NCI-H1092 treated with DMSO at 0.1 percent for 48 hours (cell line): ENCODE measurements around the gene PPARG.
"Not testable (repeated sequence)": the region's sequence is repeated elsewhere in the genome, so short reads cannot be mapped to it uniquely, and the experiment has no call there.

Experiments used
- DNase-seq: peaks from one replicate; lab custom pipeline; 2025; lab: John Stamatoyannopoulos, UW

Gene PPARG

DNA sequence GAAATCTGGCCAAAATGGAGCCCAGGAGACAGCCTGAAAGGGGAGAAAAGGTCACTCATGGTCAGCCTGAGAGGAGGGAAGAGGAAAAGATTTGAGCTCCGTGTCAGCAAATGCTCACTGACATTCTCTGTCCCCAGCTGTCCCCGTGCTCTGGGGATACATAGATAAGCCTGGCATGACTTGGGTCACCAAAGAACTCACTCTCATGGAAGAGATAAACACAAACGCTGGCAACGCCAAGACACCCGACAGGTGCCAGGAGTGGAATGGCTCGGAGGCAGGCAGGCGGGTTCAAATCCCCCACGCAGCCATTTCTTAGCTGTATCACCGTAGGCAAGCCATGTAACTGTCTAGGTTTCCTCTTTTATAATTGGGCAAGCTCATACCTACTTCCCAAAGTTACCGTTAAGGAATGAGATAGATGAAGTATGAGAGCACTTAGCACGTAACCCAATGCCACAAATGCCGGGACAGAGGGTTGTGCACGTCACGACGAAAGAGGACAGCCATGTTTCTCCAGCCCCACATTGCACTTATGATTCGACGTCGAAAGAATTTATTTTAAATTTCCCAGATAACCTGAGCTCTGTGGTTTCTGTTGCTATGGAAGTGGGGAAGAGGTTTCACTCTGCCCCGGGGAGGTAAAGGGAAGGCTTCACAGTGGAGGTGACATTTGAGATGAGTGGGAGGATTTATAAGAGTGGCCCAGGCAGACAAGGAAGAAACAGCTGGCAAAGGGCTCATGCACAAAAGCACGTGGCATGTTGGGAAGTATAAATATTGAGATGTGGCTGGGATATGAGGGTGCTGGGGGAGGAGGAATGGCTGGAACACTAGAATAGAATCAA lies 154.0 kb downstream of the PPARG start:
- no peak for DNase-seq

DNA sequence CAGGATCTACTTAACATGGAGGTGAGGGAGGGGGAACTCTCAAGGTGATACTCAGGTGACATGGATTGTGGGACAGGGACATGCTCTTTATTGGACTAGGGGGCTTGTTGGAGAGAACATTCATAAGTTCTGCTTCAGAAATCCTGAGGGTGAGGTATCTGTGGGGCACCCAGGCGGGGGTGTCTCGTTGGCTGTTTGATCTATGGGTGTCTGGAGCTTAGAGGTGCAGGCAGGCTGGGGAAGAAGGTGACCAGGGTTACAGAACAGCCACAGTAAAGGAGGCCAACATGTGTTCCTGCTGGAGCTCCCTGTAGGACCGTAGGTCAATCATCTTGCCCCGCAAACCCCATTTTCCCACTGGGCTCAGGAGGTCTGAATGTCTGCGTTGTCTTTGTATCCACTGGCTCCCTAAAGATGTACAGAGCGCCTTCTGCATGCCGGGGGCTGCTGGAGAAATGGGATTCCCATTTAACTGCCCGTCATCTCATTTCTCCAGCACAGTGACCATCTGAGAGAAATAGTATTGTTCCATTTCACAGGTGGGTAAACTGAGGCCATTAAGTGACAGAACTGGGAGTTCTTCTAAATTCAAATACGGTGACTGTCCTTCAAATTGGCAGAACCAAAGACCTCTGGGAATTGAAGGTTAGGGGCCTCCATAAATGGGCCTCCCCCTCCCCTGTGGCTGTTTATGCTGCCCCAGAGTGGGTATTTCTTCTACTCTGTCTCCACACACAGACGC lies 155.1 kb downstream of the PPARG start:
- DNase-seq, result no peak

DNA sequence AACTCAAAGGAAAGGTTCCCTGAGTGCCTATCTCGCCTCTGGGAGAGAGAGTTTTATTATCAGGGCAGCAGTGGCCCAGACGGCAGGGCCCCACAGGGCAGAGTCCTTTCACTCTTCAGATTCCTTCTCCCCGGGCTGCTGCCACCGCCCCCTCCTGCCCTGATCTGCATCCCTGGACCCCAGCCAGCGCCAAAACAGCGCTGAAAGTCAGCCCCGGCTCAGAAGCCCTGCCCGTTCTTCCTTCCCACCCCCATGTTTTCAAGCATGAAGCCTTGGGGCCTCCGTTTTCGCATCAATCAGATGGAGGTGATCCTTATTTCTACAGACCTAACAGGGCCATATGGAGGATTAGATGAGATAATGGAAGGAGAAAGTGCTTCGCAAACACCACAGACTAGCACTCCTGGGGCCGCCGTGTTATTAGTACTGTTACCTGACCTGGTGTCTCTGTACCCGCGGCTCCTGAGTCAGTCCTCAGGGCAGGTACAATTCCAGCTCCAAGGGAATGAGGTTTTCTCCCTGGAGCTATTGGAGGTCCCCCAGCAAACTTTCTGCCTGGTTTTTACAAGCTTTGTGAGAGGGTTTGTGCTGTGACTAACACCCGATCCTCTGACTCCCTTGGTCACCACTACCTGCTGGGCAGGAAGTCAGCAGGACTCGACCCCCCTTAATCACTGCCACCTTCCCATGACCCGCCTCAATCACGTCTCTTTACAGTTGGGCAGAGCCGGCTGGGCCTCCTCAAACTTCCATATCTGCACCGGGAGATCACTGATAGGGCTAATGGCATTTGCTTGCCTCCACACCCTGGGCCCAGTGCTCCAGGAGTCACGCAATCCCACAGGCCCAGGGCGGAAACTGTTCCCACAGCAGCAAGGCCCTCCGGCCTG lies 156.0 kb downstream of the PPARG start:
- no peak for DNase-seq

DNA sequence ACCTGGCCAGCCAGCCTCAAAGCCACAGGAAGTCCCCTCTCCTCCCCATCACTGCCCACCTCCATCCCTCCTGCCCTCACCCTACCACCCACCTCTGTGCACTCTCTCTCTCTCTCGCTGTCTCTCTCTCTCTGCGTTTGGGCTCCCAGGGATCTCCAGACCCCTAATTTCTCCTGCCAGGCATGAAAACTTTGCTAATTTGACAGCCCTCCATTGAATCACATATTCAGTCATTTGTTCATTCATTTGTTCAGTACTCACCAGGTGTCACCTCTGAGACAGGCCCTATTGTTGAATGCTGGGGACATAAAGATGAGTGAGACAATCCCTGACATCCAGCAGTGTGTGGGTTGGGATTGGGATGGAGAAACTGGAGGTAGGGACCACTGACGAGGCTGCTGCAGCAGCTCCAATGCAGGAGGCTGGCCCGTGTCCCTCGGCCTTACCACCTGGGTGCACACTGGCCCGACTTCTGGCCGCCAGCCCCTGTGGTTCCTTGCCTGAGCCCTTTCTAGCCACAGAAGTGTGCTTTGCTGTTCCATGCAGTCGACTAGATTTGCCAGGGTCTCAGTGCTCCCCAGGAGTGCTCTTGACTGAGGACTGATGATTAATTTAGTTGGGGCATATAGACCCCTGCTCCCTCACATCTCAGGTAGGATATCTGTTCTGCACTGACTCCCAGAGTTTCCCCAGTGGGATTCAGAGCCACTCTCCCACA lies 156.8 kb downstream of the PPARG start:
- DNase-seq, result no peak

DNA sequence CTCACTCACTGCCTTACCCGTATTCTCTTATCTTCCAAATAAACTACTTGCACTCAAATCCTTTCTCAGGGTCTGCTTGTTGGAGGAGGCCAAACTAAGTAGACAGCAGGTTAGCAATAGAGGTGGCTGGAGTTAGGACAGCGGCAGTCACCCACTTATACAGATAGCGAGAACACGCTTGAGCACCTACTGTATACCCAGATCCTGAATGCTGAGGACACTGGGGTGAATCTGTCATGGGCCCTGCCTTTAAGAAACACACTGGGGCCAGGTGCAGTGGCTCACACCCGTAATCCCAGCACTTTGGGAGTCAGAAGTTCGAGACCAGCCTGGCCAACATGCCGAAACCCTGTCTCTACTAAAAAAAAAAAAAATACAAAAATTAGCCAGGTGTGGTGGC lies 157.4 kb downstream of the PPARG start:
- no peak for DNase-seq

GRCh38 chr3:12447075-12447474 lies 158.2 kb downstream of the PPARG start:
- no peak for DNase-seq

DNA sequence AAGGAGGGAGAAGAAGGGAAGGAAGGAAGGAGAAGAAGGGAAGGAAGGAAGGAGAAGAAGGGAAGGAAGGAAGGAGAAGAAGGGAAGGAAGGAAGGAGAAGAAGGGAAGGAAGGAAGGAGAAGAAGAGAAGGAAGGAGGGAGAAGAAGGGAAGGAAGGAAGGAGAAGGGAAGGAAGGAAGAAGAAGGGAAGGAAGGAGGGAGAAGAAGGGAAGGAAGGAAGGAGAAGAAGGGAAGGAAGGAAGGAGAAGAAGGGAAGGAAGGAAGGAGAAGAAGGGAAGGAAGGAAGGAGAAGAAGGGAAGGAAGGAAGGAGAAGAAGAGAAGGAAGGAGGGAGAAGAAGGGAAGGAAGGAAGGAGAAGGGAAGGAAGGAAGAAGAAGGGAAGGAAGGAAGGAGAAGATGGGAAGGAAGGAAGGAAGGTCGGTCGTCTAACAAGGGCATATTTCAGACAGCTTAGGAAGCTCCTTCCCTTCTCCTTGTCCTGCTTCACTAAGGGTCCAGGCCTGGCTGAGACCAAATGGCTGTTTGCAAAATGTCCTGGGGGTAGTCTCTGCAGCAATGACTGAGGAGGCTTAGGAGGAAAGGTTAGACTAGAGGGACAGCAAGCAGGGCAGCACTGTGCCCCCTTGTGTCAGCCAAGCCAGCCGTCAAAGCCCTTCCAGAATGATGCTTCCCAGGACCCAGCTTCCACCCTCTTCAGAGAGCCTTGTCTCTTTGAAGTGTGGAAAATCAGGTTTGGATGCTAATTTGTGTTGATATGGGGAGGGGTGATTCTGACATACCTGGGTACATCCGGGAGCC lies 159.7 kb downstream of the PPARG start:
- not testable (repeated sequence) for DNase-seq

DNA sequence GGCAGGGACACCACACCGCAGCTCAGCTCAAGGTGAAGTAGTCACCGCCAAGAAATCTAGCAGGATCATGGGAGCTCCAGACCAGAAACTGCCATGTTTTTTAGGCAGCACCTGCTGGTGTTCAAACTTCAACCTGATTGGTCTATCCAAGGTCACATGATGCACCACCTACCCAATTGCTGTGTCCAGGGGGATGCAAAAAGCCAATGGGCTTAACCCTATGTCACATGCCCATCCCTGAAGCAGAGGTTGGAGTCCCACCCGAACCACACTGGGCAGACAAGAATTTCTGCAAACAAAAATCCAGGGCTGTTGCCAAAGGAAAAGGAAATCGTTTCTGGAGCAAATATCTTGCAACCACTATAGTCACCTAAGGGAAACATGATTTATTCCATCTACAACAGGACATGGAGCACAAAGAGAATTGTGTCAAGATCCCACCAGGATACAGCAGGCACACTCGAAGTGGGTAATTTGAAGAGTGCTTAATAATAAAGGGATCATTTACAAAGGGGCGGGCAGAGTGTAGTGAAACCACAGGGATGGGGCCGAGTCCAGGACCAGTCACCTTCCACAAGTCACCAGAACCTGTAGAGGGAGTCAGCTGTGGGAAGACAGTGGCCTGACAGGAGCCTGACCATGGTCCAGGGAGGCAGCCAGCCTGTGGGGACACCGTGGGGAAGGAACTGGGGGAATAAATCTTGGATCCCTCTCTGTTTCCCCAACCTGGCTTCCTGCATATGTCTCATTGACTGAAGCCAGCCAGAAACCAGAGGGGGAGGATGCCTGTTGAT lies 161.2 kb downstream of the PPARG start:
- no peak for DNase-seq

DNA sequence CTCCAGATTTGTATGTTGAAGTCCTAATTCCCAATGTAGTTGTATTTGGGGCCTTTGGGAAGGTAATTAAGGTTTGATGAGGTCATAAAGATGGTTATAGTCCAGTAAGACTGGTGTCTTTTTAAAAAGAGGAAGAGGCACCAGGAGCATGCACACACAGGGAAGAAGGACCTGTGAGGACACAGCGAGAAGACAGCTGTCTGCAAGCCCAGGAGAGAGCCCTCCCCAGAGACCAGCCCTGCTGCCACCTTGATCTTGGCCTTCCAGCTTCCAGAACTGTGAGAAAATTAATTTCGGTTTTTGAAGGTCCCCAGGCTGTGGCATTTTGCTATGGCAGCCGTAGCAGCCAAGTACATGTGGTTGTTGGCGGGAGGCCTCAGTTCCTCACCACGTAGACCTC lies 162.6 kb downstream of the PPARG start:
- no peak for DNase-seq

- DNase-seq, result no peak
Observed at GRCh38 chr3:12451960-12452359, 163.1 kb downstream of the PPARG start.

DNA sequence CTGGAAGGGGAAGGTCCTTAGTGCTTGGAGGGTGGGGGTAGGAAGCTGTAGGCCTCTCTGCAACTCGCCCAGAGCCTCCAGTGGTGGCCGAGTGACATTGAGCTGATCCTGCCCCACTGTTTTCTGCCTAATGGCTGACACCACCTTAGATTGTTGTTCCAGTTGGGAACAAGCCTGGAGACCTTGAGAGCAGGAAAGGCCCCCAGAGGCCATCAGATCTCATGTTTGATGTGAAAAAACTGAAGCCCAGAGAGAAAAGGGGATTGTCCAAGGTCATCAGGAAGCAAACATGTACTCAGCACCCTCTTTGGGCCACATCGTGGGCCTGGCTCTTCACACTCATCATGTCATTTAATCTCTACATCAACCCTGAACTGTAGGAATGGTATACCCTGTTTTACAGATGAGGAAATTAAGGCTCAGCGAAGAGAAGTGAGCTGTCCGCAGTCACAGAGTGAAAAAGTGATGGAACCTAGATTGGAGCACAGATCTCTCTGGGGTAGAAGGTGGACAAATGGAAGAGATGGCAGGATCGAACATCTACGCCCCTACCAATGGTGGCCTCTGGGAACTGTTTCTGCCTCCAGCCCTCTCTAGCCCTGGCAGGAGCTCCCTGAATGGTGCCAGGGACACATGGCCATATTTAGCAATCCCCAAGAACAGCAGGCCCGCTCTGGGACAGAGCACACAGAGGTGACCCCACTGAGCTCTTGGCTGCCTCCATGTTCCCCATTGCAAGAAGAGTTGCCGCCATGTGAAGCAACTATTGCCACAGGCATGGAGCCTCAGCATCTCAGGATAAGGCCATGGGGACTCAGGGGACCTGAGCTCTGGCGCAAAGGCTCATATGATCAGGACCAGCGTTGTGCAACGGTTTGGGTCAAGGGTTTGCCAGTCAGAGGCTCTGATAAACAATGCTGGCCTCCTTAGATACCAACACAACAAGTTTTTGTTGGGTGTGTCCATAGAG lies 163.8 kb downstream of the PPARG start:
- DNase-seq, result no peak

DNA sequence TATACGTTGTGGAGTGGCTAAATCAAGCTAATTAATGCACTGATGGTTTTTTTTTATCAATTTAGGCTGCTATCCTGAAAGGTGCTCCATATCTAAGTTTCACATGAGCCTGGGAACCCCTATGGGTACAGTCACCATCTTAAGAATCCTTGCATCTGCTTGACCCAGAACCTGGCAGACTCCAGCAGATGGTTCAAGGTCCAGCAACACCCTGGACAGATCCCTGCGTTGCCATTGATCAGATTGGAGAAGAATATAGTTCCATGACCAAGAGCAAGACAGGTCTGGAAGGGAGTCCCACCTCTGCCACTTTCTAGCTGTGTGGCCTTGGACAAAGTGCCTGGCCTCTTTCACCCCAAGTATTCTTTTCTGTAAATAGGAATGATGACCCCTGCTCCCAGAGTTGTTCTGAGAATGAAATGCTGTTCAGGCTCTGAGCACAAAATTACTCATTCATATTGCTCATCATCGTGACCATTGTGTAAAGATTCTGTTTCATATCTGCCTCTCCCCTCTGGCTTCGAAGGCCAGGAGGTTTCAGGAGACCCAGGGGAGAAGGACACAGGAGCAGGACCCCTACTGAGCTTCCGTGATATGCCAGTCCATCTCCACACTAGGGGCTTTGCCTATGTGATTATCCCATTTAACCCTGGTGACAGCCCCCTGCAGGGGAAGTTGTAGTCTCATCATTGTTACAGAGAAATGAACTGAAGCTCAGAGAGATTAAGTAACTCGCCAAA lies 165.4 kb downstream of the PPARG start:
- no peak for DNase-seq

GRCh38 chr3:12454816-12455121 lies 165.9 kb downstream of the PPARG start:
- no peak for DNase-seq

- DNase-seq, result no peak
Observed at GRCh38 chr3:12455740-12456139, 166.9 kb downstream of the PPARG start.

DNA sequence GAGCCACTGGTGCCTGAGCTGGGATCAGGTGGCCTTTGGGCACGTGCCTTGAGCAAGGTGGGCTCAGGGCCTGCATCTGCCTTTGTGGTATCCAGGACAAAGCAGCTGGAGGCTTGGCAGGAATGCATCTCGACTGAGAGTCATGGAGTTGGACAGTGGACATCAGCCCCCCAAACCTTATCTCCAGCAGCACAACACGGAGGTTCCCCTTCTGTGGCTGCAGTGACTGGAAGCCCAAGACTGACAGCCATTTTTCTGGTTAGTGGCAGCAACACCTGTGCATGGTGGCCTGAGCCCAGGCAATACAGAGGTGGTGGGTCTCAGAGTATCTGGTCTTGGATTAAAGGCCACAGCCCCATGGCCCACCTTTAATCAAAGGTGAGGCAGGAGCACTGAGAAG lies 167.6 kb downstream of the PPARG start:
- DNase-seq, result no peak

GRCh38 chr3:12457380-12457779 lies 168.5 kb downstream of the PPARG start:
- DNase-seq, result not testable (repeated sequence)

GRCh38 chr3:12458901-12459300 lies 170.0 kb downstream of the PPARG start:
- DNase-seq, result no peak

DNA sequence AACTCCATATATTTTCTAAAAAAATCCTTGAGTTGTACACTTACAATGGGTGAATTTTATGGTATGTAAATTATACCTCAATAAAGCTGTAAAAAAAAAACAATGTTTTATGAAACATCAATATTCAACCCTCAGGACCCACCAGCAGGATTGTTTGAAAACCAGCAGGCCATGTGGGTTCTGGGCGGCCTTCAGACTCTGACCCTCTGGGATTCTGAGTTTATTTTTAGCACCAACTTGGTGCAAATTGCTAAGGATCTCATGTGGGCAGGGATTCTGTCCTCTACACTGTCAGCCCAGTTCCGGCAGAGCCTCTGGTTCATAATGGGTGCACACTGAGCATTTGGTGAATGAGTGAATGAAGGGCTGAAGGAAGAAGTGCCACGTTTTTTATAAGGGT lies 171.3 kb downstream of the PPARG start:
- DNase-seq, result no peak
